CD4-positive, alpha-beta T cell treated with Interleukin-17A for 4 hours (primary cell): ENCODE measurements around the gene HECTD3.

Experiments used
- DNase-seq: peaks from one replicate; pipeline ENCODE4 v3.0.0-alpha.2; 2020; ENCODE audit warnings: mixed read lengths

Gene HECTD3

GRCh38 chr1:45010855-45011811 is at the start of gene HECTD3:
Gene HECTD3 (minus strand): TSS chr1:45011324. CDS start chr1:45011257, 67 bp downstream.
- DNase-seq, result peak; percentile 78

- no peak for DNase-seq
Measured at GRCh38 chr1:45059829-45060228, 48.7 kb upstream of the HECTD3 start.

- no peak for DNase-seq
Measured at GRCh38 chr1:45057542-45057941, 46.4 kb upstream of the HECTD3 start.

- DNase-seq, result peak; percentile 18
Measured at GRCh38 chr1:45051005-45051772, 40.1 kb upstream of the HECTD3 start.

- no peak for DNase-seq
Measured at GRCh38 chr1:45047032-45047431, 35.9 kb upstream of the HECTD3 start.

- no peak for DNase-seq
Measured at GRCh38 chr1:45044916-45045315, 33.8 kb upstream of the HECTD3 start.

- no peak for DNase-seq
Measured at GRCh38 chr1:45043094-45043493, 32.0 kb upstream of the HECTD3 start.

GRCh38 chr1:45040297-45040696 is 29.2 kb upstream of the HECTD3 start:
- DNase-seq, result no peak

GRCh38 chr1:45038661-45039364 is 27.7 kb upstream of the HECTD3 start:
- DNase-seq, result no peak

GRCh38 chr1:45038240-45038639 is 27.1 kb upstream of the HECTD3 start:
- no peak for DNase-seq

GRCh38 chr1:45037456-45037855 is 26.3 kb upstream of the HECTD3 start:
- no peak for DNase-seq

GRCh38 chr1:45035631-45036301 is 24.6 kb upstream of the HECTD3 start:
- DNase-seq, result no peak

- DNase-seq, result no peak
Measured at GRCh38 chr1:45033356-45033755, 22.2 kb upstream of the HECTD3 start.

- no peak for DNase-seq
Measured at GRCh38 chr1:45032837-45033236, 21.7 kb upstream of the HECTD3 start.

GRCh38 chr1:45026446-45026845 is 15.3 kb upstream of the HECTD3 start:
- DNase-seq, result no peak

- DNase-seq, result no peak
Measured at GRCh38 chr1:45023663-45024062, 12.5 kb upstream of the HECTD3 start.

- peak; percentile 68 for DNase-seq
Measured at GRCh38 chr1:45018599-45019230, 7.6 kb upstream of the HECTD3 start.

GRCh38 chr1:45016767-45017166 is 5.6 kb upstream of the HECTD3 start:
- DNase-seq, result no peak

- DNase-seq, result no peak
Measured at GRCh38 chr1:45016090-45016697, 5.1 kb upstream of the HECTD3 start.

- DNase-seq, result no peak
Measured at GRCh38 chr1:45015683-45016082, 4.6 kb upstream of the HECTD3 start.

GRCh38 chr1:45014321-45015028 is 3.4 kb upstream of the HECTD3 start:
- peak; percentile 85 for DNase-seq
